Suppressor macrophage (primary cell): ENCODE results near the gene RHBDL1.

Source experiments
- DNase-seq, 4 experiments: peaks; one replicate each; pipeline ENCODE4 v3.0.0-alpha.2; 2020 to 2022

RHBDL1 gene

GRCh38 chr16:721765-722540 lies 46.5 kb downstream of the RHBDL1 start:
- no peak for DNase-seq

GRCh38 chr16:722835-723633 lies 47.6 kb downstream of the RHBDL1 start:
- no peak for DNase-seq

- no peak for DNase-seq
Observed at GRCh38 chr16:723695-724094, 48.2 kb downstream of the RHBDL1 start.

- no peak for DNase-seq
Observed at GRCh38 chr16:724188-725040, 48.9 kb downstream of the RHBDL1 start.

- no peak for DNase-seq
Observed at GRCh38 chr16:725041-725376, 49.5 kb downstream of the RHBDL1 start.

- DNase-seq: no peak
Observed at GRCh38 chr16:725463-726187, 50.2 kb downstream of the RHBDL1 start.

GRCh38 chr16:726188-726437 lies 50.6 kb downstream of the RHBDL1 start:
- DNase-seq: no peak

GRCh38 chr16:726438-727290 lies 51.2 kb downstream of the RHBDL1 start, which contains the start of the genes CCDC78 and HAGHL:
CCDC78 (minus strand) TSS chr16:726443; CDS start chr16:726367, 76 bp downstream.
HAGHL (plus strand) TSS chr16:727106; CDS start chr16:727510, 404 bp downstream.
- DNase-seq: peak; percentile 59 to 88 (median 74)

GRCh38 chr16:727291-727977 lies 52.0 kb downstream of the RHBDL1 start:
- DNase-seq: peak; percentile 41 to 75 (median 64)
